Type B pancreatic cell (in vitro differentiated cells): ENCODE data around the gene ATP2B2. TPM values are rescaled to one million over a fixed set of nuclear protein-coding genes. Genes with fewer than 3 reads are reported as not detected.

ENCODE experiments used
- DNase-seq: peaks from one replicate; pipeline ENCODE4 v3.0.0; 2021; ENCODE audit warnings: mixed read lengths; ENCODE audit not compliant: unreplicated experiment; ENCODE audit errors: extremely low spot score
- H3K27ac Mint-ChIP-seq: 2 replicates; pipeline ENCODE4 v1.8.0; 2021; ENCODE audit warnings: mild to moderate bottlenecking, mixed read lengths
- H3K27me3 Mint-ChIP-seq: 2 replicates; pipeline ENCODE4 v1.8.0; 2021; ENCODE audit warnings: mixed read lengths
- H3K36me3 Mint-ChIP-seq: 2 replicates; pipeline ENCODE4 v1.8.0; 2021; ENCODE audit warnings: mixed read lengths
- H3K4me1 Mint-ChIP-seq: one replicate; pipeline ENCODE4 v1.8.0; 2021; ENCODE audit warnings: mixed read lengths; ENCODE audit not compliant: unreplicated experiment
- H3K4me3 Mint-ChIP-seq: 2 replicates; pipeline ENCODE4 v1.8.0; 2021; ENCODE audit warnings: mild to moderate bottlenecking, mixed read lengths
- H3K9me3 Mint-ChIP-seq: 2 replicates; pipeline ENCODE4 v1.8.0; 2021; ENCODE audit warnings: mixed read lengths
- total RNA-seq: library from RNA; stranded (reverse); gene quantifications from 2 replicates; pipeline ENCODE4 v1.2.1, GENCODE V29; 2021; ENCODE audit warnings: low replicate concordance
- TF ChIP-seq, protein P1 (sequence below): fragments of 200-600 bp; sonication (generic); conservative IDR thresholded peaks from 2 replicates; pipeline ENCODE4 v1.5.0; 2021; ENCODE audit warnings: antibody characterized with exemption, mild to moderate bottlenecking

The ATP2B2 gene
- total RNA-seq, 1 donor from 2014 or later = 0.31 TPM

DNA sequence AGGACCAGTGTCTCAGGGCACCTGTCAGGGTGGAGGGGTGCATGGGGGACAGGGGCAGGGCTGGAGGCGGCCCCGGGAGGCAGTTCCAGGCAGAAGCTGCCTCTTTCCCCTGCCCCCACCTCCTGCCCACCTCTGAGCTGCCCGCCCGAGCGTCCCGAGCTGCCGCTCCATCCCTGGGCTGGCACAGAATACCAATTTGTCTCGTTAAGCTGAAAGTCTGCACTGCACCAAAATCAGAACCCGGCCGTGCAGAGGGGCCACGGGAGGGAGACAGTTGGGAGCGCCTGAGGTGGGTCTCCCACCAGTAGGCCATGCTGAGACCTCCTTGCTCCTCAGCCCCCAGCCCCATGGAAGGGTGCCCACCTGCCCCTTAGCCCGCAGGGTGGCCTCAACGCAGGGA, 1.3 kb upstream of the ATP2B2 start:
- H3K36me3 Mint-ChIP-seq = no peaks in the 10 kb centered on the region
- TF ChIP-seq, protein P1, sequence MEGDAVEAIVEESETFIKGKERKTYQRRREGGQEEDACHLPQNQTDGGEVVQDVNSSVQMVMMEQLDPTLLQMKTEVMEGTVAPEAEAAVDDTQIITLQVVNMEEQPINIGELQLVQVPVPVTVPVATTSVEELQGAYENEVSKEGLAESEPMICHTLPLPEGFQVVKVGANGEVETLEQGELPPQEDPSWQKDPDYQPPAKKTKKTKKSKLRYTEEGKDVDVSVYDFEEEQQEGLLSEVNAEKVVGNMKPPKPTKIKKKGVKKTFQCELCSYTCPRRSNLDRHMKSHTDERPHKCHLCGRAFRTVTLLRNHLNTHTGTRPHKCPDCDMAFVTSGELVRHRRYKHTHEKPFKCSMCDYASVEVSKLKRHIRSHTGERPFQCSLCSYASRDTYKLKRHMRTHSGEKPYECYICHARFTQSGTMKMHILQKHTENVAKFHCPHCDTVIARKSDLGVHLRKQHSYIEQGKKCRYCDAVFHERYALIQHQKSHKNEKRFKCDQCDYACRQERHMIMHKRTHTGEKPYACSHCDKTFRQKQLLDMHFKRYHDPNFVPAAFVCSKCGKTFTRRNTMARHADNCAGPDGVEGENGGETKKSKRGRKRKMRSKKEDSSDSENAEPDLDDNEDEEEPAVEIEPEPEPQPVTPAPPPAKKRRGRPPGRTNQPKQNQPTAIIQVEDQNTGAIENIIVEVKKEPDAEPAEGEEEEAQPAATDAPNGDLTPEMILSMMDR = no peak
- H3K9me3 Mint-ChIP-seq = no peaks in the 10 kb centered on the region
- H3K4me3 Mint-ChIP-seq = no peak overlapping the region
- H3K4me1 Mint-ChIP-seq = no peaks in the 10 kb centered on the region
- peaks cover 61% of the 10 kb centered on the region for H3K27me3 Mint-ChIP-seq
- no peak for DNase-seq
- H3K27ac Mint-ChIP-seq = no peak overlapping the region

DNA sequence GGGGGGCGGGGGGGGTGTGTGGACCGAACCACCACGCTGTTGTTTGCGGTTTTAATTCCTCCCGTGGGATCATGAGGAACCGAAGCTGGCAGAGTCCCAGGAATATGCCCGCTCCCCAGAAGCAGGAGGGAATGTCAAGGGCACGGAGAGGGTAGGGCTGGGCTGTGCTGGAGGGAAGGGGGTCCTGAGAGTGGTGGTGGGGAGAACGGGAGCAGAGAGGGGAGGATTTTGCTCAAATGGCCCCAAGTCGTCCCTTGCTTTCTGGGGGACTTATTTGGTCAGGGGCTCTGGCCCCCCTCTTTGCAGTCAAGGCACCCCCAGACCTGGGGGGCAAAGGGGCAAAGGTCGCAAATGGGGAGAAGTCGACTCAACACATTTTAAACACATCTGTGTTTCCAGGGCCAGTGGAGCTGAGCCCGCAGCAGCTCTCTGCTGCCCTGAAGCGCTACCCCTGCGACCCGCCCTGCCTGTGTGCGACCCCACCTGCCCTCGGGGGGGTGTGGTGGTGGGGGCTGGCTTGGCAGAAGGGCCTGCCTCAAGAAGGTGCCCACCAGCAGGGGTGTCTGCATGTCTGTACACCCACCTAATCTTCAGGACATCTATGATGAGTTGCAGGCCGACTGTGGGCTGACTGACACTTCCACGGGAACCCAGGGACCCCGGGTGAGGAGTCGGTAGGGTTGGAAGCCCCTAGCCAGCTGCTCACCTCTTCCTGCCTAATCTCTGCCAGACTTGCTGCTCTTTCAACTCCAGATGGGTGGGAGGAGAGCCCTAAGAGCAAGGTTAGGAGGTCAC, 602 bp upstream of the ATP2B2 start:
- H3K27me3 Mint-ChIP-seq = peaks cover 57% of the 10 kb centered on the region
- H3K4me3 Mint-ChIP-seq = no peak overlapping the region

DNA sequence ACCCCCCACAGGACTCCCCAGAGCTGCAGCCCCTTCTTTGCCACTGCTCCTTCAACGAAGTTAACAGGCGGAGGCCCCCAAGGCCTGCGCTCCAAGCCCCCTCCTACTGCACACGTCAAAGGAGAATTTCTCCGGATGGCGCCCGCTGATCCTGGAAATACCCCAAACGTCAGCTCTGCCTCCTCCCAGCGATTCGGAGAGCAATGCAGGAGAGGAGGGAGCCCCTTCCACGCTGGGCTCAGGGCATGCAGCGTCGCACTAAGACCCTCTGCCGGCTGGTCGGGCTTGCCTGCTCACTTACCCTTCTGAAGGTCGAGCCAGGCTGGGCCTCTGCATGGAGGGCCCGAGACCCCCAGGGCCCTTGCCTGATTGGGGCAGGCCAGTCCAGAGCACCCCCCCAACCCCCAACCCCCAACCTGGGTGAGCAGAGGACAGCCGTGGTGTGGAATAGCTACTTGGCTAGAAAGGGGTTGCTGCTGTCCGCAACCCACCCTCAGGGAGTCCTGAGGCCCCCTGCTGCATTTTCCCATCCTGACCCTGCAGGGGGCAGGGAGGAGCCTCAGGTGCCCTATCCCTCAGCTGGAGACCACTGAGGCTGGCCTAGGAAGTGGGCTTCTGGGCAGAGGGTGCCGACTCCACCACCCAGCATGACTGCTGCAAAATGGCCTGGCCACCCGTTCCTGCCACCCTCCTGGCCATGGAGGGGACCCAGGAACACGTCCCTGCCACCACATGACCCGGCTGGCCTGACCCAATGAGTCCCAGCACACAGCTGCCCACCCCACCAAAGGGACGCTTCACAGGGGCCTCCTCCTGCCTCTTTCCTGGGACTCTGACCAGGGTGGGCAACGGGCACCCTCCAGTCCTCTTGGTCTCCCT, 976 bp downstream of the ATP2B2 start:
- Mint-ChIP-seq H3K9me3 (no peaks in the 10 kb centered on the region), H3K4me1 (no peaks in the 10 kb centered on the region), H3K36me3 (no peaks in the 10 kb centered on the region), H3K27me3 (peaks cover 56% of the 10 kb centered on the region), H3K4me3 (no peak overlapping the region), H3K27ac (no peak overlapping the region)
- no peak for DNase-seq
- TF ChIP-seq, protein P1 = no peak

More for the DNA sequence above, 602 bp upstream of the ATP2B2 start:
- TF ChIP-seq, protein P1 = no peak
- Mint-ChIP-seq H3K4me1 (no peaks in the 10 kb centered on the region), H3K9me3 (no peaks in the 10 kb centered on the region), H3K36me3 (no peaks in the 10 kb centered on the region), H3K27ac (no peak overlapping the region)
- no peak for DNase-seq

DNA sequence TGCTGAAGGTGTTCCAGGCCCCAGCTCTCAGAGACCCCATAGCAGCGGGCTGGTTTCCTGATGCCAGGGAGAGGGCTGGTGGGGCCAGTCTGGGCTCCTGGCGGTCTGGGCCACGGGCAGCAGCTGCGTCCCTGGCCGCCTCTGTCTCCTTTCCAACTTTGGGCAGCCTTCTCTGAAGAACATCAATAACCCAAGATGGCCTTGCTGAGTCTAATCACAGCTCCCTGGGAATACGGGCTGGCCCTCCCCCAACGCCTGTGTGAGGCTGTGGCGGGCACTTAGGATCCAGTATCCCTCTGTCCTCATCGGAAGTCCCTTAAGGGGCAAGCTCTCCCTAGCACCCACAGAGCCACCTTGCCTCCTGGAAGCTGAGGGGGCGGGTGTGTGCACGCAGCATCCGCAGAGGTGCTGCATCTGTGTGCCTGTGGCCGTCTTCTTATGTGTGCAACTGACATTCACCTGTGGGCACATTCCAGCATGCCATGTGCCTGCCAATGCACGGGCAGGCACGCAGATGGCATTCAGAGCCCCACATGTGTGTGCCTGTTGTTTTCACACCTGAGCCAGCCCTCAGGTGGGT, 2.1 kb downstream of the ATP2B2 start:
- Mint-ChIP-seq H3K4me1 (no peaks in the 10 kb centered on the region), H3K27me3 (peaks cover 55% of the 10 kb centered on the region), H3K4me3 (no peak overlapping the region), H3K27ac (no peak overlapping the region), H3K36me3 (no peaks in the 10 kb centered on the region), H3K9me3 (no peaks in the 10 kb centered on the region)
- DNase-seq = no peak
- TF ChIP-seq, protein P1 = no peak

DNA sequence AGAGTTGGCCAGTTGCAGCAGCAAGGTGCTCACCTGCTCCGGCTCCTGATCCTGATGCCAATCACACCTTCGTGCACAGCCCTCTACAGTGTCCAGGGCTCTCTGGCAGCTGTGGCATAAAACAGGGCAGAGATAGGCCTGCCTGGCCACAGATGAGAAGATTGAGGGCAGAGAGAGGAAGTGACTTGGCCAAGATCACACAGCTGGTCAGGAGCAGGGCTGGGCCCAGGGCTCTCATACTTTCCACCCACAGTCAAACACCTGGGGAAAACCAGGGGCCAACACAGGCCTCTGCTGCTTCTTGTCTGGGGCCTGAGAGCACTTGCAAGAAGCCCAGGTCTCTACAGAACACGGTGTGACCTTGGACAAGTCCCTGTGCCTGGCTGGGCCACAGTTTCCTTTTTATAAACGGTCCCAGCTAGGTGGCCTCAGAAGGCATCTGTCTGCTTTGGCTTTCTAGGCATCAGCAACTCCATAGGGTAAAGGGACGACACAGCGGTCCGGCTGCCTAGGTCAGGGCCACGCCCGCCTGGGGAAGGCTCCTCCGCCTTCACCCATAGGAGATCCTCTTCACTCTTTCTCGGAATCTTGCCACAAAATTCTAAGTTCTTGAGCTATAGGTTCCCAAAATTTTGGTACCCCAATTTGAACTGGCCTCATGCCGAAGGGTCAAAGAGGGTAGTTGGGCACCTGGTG, 3.1 kb downstream of the ATP2B2 start:
- no peaks in the 10 kb centered on the region for H3K4me1 Mint-ChIP-seq
- H3K27me3 Mint-ChIP-seq = peaks cover 52% of the 10 kb centered on the region
- no peak overlapping the region for H3K4me3 Mint-ChIP-seq
- DNase-seq = no peak
- no peaks in the 10 kb centered on the region for H3K9me3 Mint-ChIP-seq
- no peaks in the 10 kb centered on the region for H3K36me3 Mint-ChIP-seq
- H3K27ac Mint-ChIP-seq = no peak overlapping the region
- TF ChIP-seq, protein P1 = no peak
